Neural progenitor cell (in vitro differentiated cells): ENCODE results near the gene CCDC47. TPM values are rescaled to one million over a fixed set of nuclear protein-coding genes. Genes with fewer than 3 reads are reported as not detected.

Source experiments
- DNase-seq: peaks from one replicate; pipeline ENCODE4 v3.0.0-alpha.2; 2016; ENCODE audit warnings: low spot score
- H2AFZ ChIP-seq: fragments of 200-600 bp; sonication (generic); replicated peaks from 2 replicates; pipeline ENCODE4 v1.6.1; 2016; ENCODE audit warnings: antibody characterized with exemption
- H3F3A ChIP-seq: fragments of 200-600 bp; sonication (generic); 2 replicates; pipeline ENCODE4 v1.6.1; 2016; ENCODE audit warnings: antibody characterized with exemption, low read depth
- H3K27ac ChIP-seq: fragments of 200-600 bp; sonication (generic); 2 replicates; pipeline ENCODE4 v1.5.1; 2016; ENCODE audit warnings: mild to moderate bottlenecking
- H3K27me3 ChIP-seq: fragments of 200-600 bp; sonication (generic); 2 replicates; pipeline ENCODE4 v1.6.1; 2016; ENCODE audit warnings: mild to moderate bottlenecking, moderate library complexity
- H3K36me3 ChIP-seq: fragments of 200-600 bp; sonication (generic); 2 replicates; pipeline ENCODE4 v1.5.1; 2016
- H3K4me1 ChIP-seq: fragments of 200-600 bp; sonication (generic); 2 replicates; pipeline ENCODE4 v1.6.1; 2016; ENCODE audit warnings: mixed run types
- H3K4me2 ChIP-seq: fragments of 200-600 bp; sonication (generic); 2 replicates; pipeline ENCODE4 v1.6.1; 2016
- H3K4me3 ChIP-seq: fragments of 200-600 bp; sonication (generic); 2 replicates; pipeline ENCODE4 v1.5.1; 2016
- H3K79me2 ChIP-seq: fragments of 200-600 bp; sonication (generic); 2 replicates; pipeline ENCODE4 v1.6.1; 2016; ENCODE audit warnings: low read depth
- H3K9ac ChIP-seq: fragments of 200-600 bp; sonication (generic); 2 replicates; pipeline ENCODE4 v1.6.1; 2016
- H3K9me3 ChIP-seq: fragments of 200-600 bp; sonication (generic); 2 replicates; pipeline ENCODE4 v1.5.1; 2016; ENCODE audit warnings: low read depth
- H4K20me1 ChIP-seq: fragments of 200-600 bp; sonication (generic); 2 replicates; pipeline ENCODE4 v1.6.1; 2016; ENCODE audit warnings: low read depth
- H3K27ac Mint-ChIP-seq: 3 replicates; pipeline ENCODE4 v1.8.0; 2021; ENCODE audit warnings: mixed read lengths
- H3K27me3 Mint-ChIP-seq: 2 replicates; pipeline ENCODE4 v1.8.0; 2022; ENCODE audit warnings: low read depth, mild to moderate bottlenecking, inconsistent platforms, moderate library complexity, mixed read lengths; ENCODE audit not compliant: insufficient read depth
- H3K36me3 Mint-ChIP-seq: 3 replicates; pipeline ENCODE4 v1.8.0; 2021; ENCODE audit warnings: mixed read lengths
- H3K4me1 Mint-ChIP-seq: 3 replicates; pipeline ENCODE4 v1.8.0; 2021; ENCODE audit warnings: mixed read lengths
- H3K4me3 Mint-ChIP-seq: 3 replicates; pipeline ENCODE4 v1.8.0; 2021; ENCODE audit warnings: mild to moderate bottlenecking, moderate library complexity, mixed read lengths
- H3K9me3 Mint-ChIP-seq: 3 replicates; pipeline ENCODE4 v1.8.0; 2020; ENCODE audit warnings: mixed read lengths
- CTCF ChIP-seq: fragments of 200-600 bp; sonication (generic); IDR thresholded peaks from 2 replicates; pipeline ENCODE4 v1.5.1; 2017; ENCODE audit warnings: antibody characterized with exemption, mild to moderate bottlenecking
- EZH2 ChIP-seq: fragments of 200-600 bp; sonication (generic); IDR thresholded peaks from 2 replicates; pipeline ENCODE4 v1.6.1; 2017; ENCODE audit warnings: antibody characterized with exemption, mild to moderate bottlenecking, moderate library complexity
- EZH2phosphoT487 ChIP-seq: fragments of 200-600 bp; sonication (generic); IDR thresholded peaks from 2 replicates; pipeline ENCODE4 v1.6.1; 2017; ENCODE audit warnings: antibody characterized with exemption
- total RNA-seq: library from RNA; depleted of rRNA; stranded (reverse); fragments of >200 nt; gene quantifications from 2 replicates; pipeline ENCODE4 v1.2.3, GENCODE V29; 2015; ENCODE audit warnings: low replicate concordance

Gene CCDC47
- total RNA-seq, 1 donor from 2014 or later = 60.8 TPM

GRCh38 chr17:63783522-63783921 is 10.1 kb upstream of the CCDC47 start:
- H3K4me1 ChIP-seq = no peaks in the 10 kb centered on the region
- H2AFZ ChIP-seq = no peak overlapping the region
- DNase-seq = no peak
- H3K27me3 ChIP-seq = no peaks in the 10 kb centered on the region
- peaks cover 82% of the 10 kb centered on the region for H4K20me1 ChIP-seq
- Mint-ChIP-seq H3K4me3 (no peak overlapping the region), H3K4me1 (no peaks in the 10 kb centered on the region), H3K36me3 (peaks cover 15% of the 10 kb centered on the region), H3K27me3 (no peaks in the 10 kb centered on the region), H3K9me3 (no peaks in the 10 kb centered on the region), H3K27ac (no peak overlapping the region)
- H3K36me3 ChIP-seq = no peaks in the 10 kb centered on the region
- TF ChIP-seq EZH2 = no peak
- no peak for TF ChIP-seq EZH2phosphoT487
- no peak for TF ChIP-seq CTCF
- peaks cover 99% of the 10 kb centered on the region for H3K79me2 ChIP-seq
- no peak overlapping the region for H3K4me3 ChIP-seq
- peaks cover 4% of the 10 kb centered on the region for H3F3A ChIP-seq
- no peaks in the 10 kb centered on the region for H3K9me3 ChIP-seq
- H3K4me2 ChIP-seq = no peak overlapping the region
- no peak overlapping the region for H3K9ac ChIP-seq
- no peak overlapping the region for H3K27ac ChIP-seq

- Mint-ChIP-seq H3K36me3 (peaks cover 15% of the 10 kb centered on the region), H3K4me3 (no peak overlapping the region), H3K27ac (no peak overlapping the region), H3K9me3 (no peaks in the 10 kb centered on the region), H3K4me1 (peaks cover 4% of the 10 kb centered on the region), H3K27me3 (no peaks in the 10 kb centered on the region)
- H3K9me3 ChIP-seq = no peaks in the 10 kb centered on the region
- TF ChIP-seq EZH2phosphoT487 (no peak), EZH2 (no peak), CTCF (no peak)
- peaks cover 99% of the 10 kb centered on the region for H4K20me1 ChIP-seq
- no peak overlapping the region for H3K4me3 ChIP-seq
- no peak overlapping the region for H3K4me2 ChIP-seq
- no peaks in the 10 kb centered on the region for H3K27me3 ChIP-seq
- H2AFZ ChIP-seq = no peak overlapping the region
- peaks cover 100% of the 10 kb centered on the region for H3K79me2 ChIP-seq
- peaks cover 4% of the 10 kb centered on the region for H3F3A ChIP-seq
- peaks cover 4% of the 10 kb centered on the region for H3K4me1 ChIP-seq
- peak overlapping the region; percentile 8 for H3K9ac ChIP-seq
- no peak for DNase-seq
- no peak overlapping the region for H3K27ac ChIP-seq
- peaks cover 5% of the 10 kb centered on the region for H3K36me3 ChIP-seq
These were observed 7.5 kb upstream of the CCDC47 start for GRCh38 chr17:63780928-63781327.

- DNase-seq = no peak
- Mint-ChIP-seq H3K4me1 (peaks cover 7% of the 10 kb centered on the region), H3K36me3 (peaks cover 15% of the 10 kb centered on the region), H3K9me3 (no peaks in the 10 kb centered on the region), H3K4me3 (no peak overlapping the region), H3K27me3 (no peaks in the 10 kb centered on the region), H3K27ac (no peak overlapping the region)
- TF ChIP-seq CTCF (no peak), EZH2 (no peak), EZH2phosphoT487 (no peak)
- peak overlapping the region; percentile 8 for H3K9ac ChIP-seq
- no peak overlapping the region for H3K27ac ChIP-seq
- H3K4me3 ChIP-seq = no peak overlapping the region
- no peak overlapping the region for H3K4me2 ChIP-seq
- peaks cover 4% of the 10 kb centered on the region for H3F3A ChIP-seq
- no peaks in the 10 kb centered on the region for H3K9me3 ChIP-seq
- peaks cover 8% of the 10 kb centered on the region for H3K4me1 ChIP-seq
- peaks cover 5% of the 10 kb centered on the region for H3K36me3 ChIP-seq
- H3K79me2 ChIP-seq = peaks cover 100% of the 10 kb centered on the region
- peaks cover 99% of the 10 kb centered on the region for H4K20me1 ChIP-seq
- no peaks in the 10 kb centered on the region for H3K27me3 ChIP-seq
- H2AFZ ChIP-seq = no peak overlapping the region
These were observed 7.1 kb upstream of the CCDC47 start for GRCh38 chr17:63780507-63780906.
